Thyroid gland (tissue), 4 donors: ENCODE data around the gene FHOD3. TPM values are rescaled to one million over a fixed set of nuclear protein-coding genes. Genes with fewer than 3 reads are reported as not detected.

Experiments
- DNase-seq, 2 donors: peaks; one replicate each; pipeline ENCODE4 v3.0.0-alpha.2; 2019
- H3K27ac ChIP-seq, 3 donors: fragments of 200-600 bp; sonication (generic); 1 replicate in 2 of 3; 2 replicates in 1 of 3; pipeline ENCODE4 v1.5.1; 2016 to 2019; ENCODE audit warnings: mild to moderate bottlenecking in 1 of 3, moderate library complexity in 1 of 3
- H3K27me3 ChIP-seq: fragments of 200-600 bp; sonication (generic); one replicate; pipeline ENCODE4 v1.5.1; 2019
- H3K36me3 ChIP-seq, 2 donors: fragments of 200-600 bp; sonication (generic); one replicate each; pipeline ENCODE4 v1.5.1; 2016 to 2019
- H3K4me1 ChIP-seq, 2 donors: fragments of 200-600 bp; sonication (generic); one replicate each; pipeline ENCODE4 v1.5.1; 2017 to 2019
- H3K4me3 ChIP-seq, 3 donors: fragments of 200-600 bp; sonication (generic); replicated peaks in 1 of 3; 1 replicate in 2 of 3; 2 replicates in 1 of 3; pipeline ENCODE4 v1.5.1; 2016; ENCODE audit warnings: mild to moderate bottlenecking in 1 of 3
- H3K9me3 ChIP-seq: fragments of 200-600 bp; sonication (generic); one replicate; pipeline ENCODE4 v1.5.1; 2017
- CTCF ChIP-seq, 6 experiments: fragments of 200-600 bp in 3 of 6; fragments of 450-650 bp in 3 of 6; sonication (generic) in 3 of 6; IDR thresholded peaks; one replicate each; pipeline ENCODE4 v1.5.1; 2016 to 2019; ENCODE audit warnings: antibody characterized with exemption in 6 of 6, mild to moderate bottlenecking in 2 of 6, inconsistent platforms in 1 of 6, moderate library complexity in 1 of 6
- POLR2A ChIP-seq, 2 donors: fragments of 450-650 bp; IDR thresholded peaks; one replicate each; pipeline ENCODE4 v1.6.1; 2017; ENCODE audit warnings: antibody characterized with exemption in 2 of 2, mild to moderate bottlenecking in 2 of 2, moderate library complexity in 1 of 2
- WGBS, 2 donors: methylation state at CpG; one replicate each; pipeline ENCODE4 v1.1.5; 2017; 5-methylcytosine and 5-hydroxymethylcytosine counted together
- intact Hi-C: fragments of 100-400 bp; cut with DNase I; formaldehyde crosslinking; loops from one replicate; pipeline ENCODE4 v1.15.1; 2023
- total RNA-seq, 4 donors: library from RNA; depleted of rRNA; stranded (reverse); fragments of >200 nt; gene quantifications; one replicate each; pipeline ENCODE4 v1.2.3, GENCODE V29; 2016

Gene FHOD3
- total RNA-seq, 4 donors from 2014 or later: 1.6 to 6.9 (median 4.8) TPM

GRCh38 chr18:36294031-36294430 is 3.5 kb upstream of the FHOD3 start:
- Histone ChIP-seq H3K4me3 (no peak overlapping the region), H3K9me3 (no peaks in the 10 kb centered on the region), H3K27me3 (no peaks in the 10 kb centered on the region), H3K27ac (no peak overlapping the region), H3K4me1 (peaks cover 0 to 4% of the 10 kb centered on the region in 2 donors), H3K36me3 (no peaks in the 10 kb centered on the region)
- intact Hi-C loops: no loop called here
- TF ChIP-seq CTCF (IDR thresholded peaks at IDR 0.05): no peak
- no peak for TF ChIP-seq POLR2A (IDR thresholded peaks at IDR 0.05)
- DNase-seq: no peak
- WGBS, 2 donors: 94 to 95% methylated on average over 1 of the region's 1 CpG

GRCh38 chr18:36295214-36295613 is 2.3 kb upstream of the FHOD3 start:
- H3K4me3 ChIP-seq: no peak overlapping the region
- WGBS, 2 donors: 87 to 95% methylated on average over 1 of the region's 1 CpG
- intact Hi-C loops: loop anchor here (5.0 kb wide), 1 partner anchor 277 kb away; no protein-coding TSS in a partner anchor
- no peak for TF ChIP-seq CTCF (IDR thresholded peaks at IDR 0.05)
- no peak for TF ChIP-seq POLR2A (IDR thresholded peaks at IDR 0.05)
- DNase-seq: no peak
- peaks cover 0 to 4% of the 10 kb centered on the region in 2 donors for H3K4me1 ChIP-seq
- no peak overlapping the region for H3K27ac ChIP-seq
- no peaks in the 10 kb centered on the region for H3K27me3 ChIP-seq
- no peaks in the 10 kb centered on the region for H3K9me3 ChIP-seq
- no peaks in the 10 kb centered on the region for H3K36me3 ChIP-seq

GRCh38 chr18:36295880-36296301 is 1.6 kb upstream of the FHOD3 start:
- no peaks in the 10 kb centered on the region for H3K27me3 ChIP-seq
- peak; percentile 7 to 30 for DNase-seq
- no peak overlapping the region for H3K27ac ChIP-seq
- intact Hi-C loops: loop anchor here (5.0 kb wide), 1 partner anchor 276 kb away; no protein-coding TSS in a partner anchor
- no peaks in the 10 kb centered on the region for H3K36me3 ChIP-seq
- H3K4me1 ChIP-seq: peaks cover 0 to 4% of the 10 kb centered on the region in 2 donors
- no peaks in the 10 kb centered on the region for H3K9me3 ChIP-seq
- 44 to 50% methylated on average over 21 of the region's 21 CpGs for WGBS, 2 donors
- H3K4me3 ChIP-seq: peak overlapping the region in 1 of 3 donors; percentile 56
- TF ChIP-seq CTCF (IDR thresholded peaks at IDR 0.05) (no peak), POLR2A (IDR thresholded peaks at IDR 0.05) (no peak)

- Histone ChIP-seq H3K9me3 (no peaks in the 10 kb centered on the region), H3K36me3 (no peaks in the 10 kb centered on the region), H3K27ac (peak overlapping the region in 2 of 3 donors; percentile 10 to 71), H3K4me3 (peak overlapping the region; percentile 3 to 56 (median 27)), H3K4me1 (peaks cover 0 to 4% of the 10 kb centered on the region in 2 donors), H3K27me3 (no peaks in the 10 kb centered on the region)
- peak; percentile 71 to 77 for DNase-seq
- WGBS, 2 donors: 1% methylated on average over 27 to 30 of the region's 47 CpGs
- intact Hi-C loops: loop anchor here (5.0 kb wide), 1 partner anchor 275 kb away; no protein-coding TSS in a partner anchor
- no peak for TF ChIP-seq POLR2A (IDR thresholded peaks at IDR 0.05)
- peak in 4 of 6 experiments; percentile 8 to 50 (median 40) for TF ChIP-seq CTCF (IDR thresholded peaks at IDR 0.05)
These were observed 680 bp upstream of the FHOD3 start for GRCh38 chr18:36296650-36297416.
